ENCODE measurements around the gene PVALB. TPM values are rescaled to one million over a fixed set of nuclear protein-coding genes. Genes with fewer than 3 reads are reported as not detected.

Gene PVALB
- total RNA-seq, 1 donor from 2014 or later, result not detected

GRCh38 chr22:36811094-36811800 lies 5.6 kb downstream of the PVALB start:
- DNase-seq, result no peak

GRCh38 chr22:36809351-36809750 lies 7.5 kb downstream of the PVALB start:
- no peak for DNase-seq

- DNase-seq, result no peak
Measured at GRCh38 chr22:36808721-36809344, 8.0 kb downstream of the PVALB start.

- DNase-seq, result no peak
Measured at GRCh38 chr22:36807627-36808026, 9.2 kb downstream of the PVALB start.

- DNase-seq, result no peak
Measured at GRCh38 chr22:36806835-36807234, 10.0 kb downstream of the PVALB start.

- no peak for DNase-seq
Measured at GRCh38 chr22:36803358-36803757, 13.5 kb downstream of the PVALB start.

GRCh38 chr22:36798674-36799066 lies 18.2 kb downstream of the PVALB start:
- no peak for DNase-seq

- DNase-seq, result no peak
Measured at GRCh38 chr22:36797911-36798673, 18.7 kb downstream of the PVALB start.

- DNase-seq, result no peak
Measured at GRCh38 chr22:36797374-36797773, 19.5 kb downstream of the PVALB start.

GRCh38 chr22:36796552-36797175 lies 20.2 kb downstream of the PVALB start:
- DNase-seq, result no peak

GRCh38 chr22:36795633-36796032 lies 21.2 kb downstream of the PVALB start:
- DNase-seq, result no peak

GRCh38 chr22:36790648-36791047 lies 26.2 kb downstream of the PVALB start:
- DNase-seq, result no peak

GRCh38 chr22:36787204-36787988 lies 29.4 kb downstream of the PVALB start:
- no peak for DNase-seq

GRCh38 chr22:36783743-36784142 lies 33.1 kb downstream of the PVALB start:
- no peak for DNase-seq

- peak; percentile 96 for DNase-seq
Measured at GRCh38 chr22:36781656-36782627, 34.9 kb downstream of the PVALB start.

GRCh38 chr22:36778020-36778419 lies 38.8 kb downstream of the PVALB start:
- DNase-seq, result no peak

GRCh38 chr22:36776722-36777121 lies 40.1 kb downstream of the PVALB start:
- no peak for DNase-seq

- DNase-seq, result peak; percentile 100
Measured at GRCh38 chr22:36775964-36776669, 40.7 kb downstream of the PVALB start, which contains the start of gene IFT27. Gene IFT27, minus strand, starts transcription at chr22:36776119. Its CDS starts 412 bp downstream, at chr22:36775707.

GRCh38 chr22:36775586-36775963 lies 41.3 kb downstream of the PVALB start:
- peak; percentile 35 for DNase-seq

GRCh38 chr22:36773935-36774334 lies 42.9 kb downstream of the PVALB start:
- peak; percentile 58 for DNase-seq
